Measurements from ENCODE around the gene BHLHA15.

The BHLHA15 gene

DNA sequence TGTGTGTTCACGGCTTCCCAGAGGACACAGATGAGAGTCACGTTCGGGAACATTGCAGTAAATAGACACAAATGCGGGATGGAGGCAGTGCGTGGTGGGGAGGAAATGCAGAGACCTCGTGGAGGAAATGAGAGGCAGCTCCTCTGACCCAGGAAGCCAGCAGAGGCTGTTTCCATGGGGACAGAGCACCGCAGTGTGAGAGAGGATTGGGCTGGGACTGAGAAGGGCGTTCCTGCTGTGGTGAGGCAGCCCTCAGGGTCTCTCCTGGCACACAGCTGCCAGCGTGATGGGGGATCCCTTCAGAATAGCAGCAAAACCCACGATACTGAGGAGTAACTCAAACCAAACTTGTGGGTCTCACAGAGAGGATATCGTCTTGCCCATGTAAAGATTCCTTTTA is 21.7 kb upstream of the BHLHA15 start:
- no peak for DNase-seq

- DNase-seq: no peak
Measured at GRCh38 chr7:98191668-98192431, 19.4 kb upstream of the BHLHA15 start.

DNA sequence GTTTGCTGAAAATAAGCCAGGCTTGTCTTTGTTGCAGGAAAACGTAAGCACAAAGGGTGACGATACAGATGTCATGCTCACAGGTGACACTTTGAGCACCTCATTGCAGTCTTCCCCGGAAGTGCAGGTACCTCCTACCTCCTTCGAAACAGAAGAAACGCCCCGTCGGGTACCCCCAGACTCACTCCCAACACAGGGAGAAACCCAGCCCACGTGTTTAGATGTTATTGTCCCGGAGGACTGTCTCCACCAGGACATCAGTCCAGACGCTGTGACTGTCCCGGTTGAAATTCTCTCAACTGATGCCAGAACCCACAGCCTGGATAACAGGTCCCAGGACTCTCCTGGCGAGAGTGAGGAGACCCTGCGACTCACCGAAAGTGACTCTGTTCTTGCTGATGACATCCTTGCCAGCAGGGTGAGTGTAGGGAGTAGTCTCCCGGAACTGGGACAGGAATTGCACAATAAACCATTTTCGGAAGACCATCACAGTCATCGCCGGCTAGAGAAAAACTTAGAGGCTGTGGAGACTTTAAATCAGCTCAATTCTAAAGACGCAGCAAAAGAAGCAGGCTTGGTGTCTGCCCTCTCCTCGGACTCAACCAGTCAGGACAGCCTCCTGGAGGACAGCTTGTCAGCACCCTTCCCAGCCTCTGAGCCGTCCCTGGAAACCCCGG is 18.3 kb upstream of the BHLHA15 start:
- DNase-seq: no peak

GRCh38 chr7:98193474-98194180 is 17.6 kb upstream of the BHLHA15 start:
- no peak for DNase-seq

- DNase-seq: no peak
Measured at GRCh38 chr7:98194186-98194585, 17.1 kb upstream of the BHLHA15 start.

- no peak for DNase-seq
Measured at GRCh38 chr7:98194672-98195457, 16.4 kb upstream of the BHLHA15 start.

DNA sequence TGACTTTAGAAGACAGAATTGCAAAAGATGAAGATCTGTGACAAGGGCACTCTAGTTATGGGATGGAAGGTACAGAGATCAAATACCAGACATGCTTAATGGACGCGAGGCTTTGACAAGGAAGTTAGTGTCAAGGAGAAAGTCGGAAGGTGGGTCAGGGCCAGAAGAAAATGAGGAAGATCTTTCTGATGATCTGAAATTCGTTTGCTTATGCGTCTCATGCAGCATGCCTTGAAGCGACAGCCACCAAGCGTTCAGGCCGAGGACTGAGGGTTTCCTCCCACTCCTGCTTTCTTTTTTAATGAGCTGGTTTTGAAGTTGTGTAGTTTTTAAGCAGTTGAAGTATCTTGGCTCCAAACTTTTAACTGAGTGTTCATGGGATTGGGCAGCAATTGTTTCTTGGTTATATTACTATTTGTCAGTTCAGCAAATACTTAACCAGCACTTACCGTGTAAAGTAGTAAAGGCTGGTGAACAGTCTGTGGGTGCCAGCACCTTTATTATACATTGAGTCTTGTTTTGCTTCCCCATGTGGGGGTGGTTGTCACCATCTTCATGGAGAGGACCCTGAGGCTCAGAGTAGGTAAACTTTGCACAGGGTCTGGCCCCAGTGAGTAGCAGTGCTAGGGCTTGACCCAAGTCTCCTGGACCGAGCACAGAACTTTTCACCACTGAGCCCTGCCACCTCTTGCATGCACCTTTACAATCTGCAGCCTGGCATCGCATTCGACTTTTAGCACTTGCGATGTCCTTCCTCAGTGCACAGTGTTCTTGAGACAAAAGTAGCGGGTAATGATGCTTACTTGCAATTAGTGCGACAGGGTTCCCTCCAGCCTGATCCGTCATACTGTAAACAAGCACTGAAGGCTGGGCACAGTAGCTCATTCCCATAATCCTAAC is 14.3 kb upstream of the BHLHA15 start:
- DNase-seq: no peak

- no peak for DNase-seq
Measured at GRCh38 chr7:98199131-98199530, 12.1 kb upstream of the BHLHA15 start.

- no peak for DNase-seq
Measured at GRCh38 chr7:98200364-98200763, 10.9 kb upstream of the BHLHA15 start.

DNA sequence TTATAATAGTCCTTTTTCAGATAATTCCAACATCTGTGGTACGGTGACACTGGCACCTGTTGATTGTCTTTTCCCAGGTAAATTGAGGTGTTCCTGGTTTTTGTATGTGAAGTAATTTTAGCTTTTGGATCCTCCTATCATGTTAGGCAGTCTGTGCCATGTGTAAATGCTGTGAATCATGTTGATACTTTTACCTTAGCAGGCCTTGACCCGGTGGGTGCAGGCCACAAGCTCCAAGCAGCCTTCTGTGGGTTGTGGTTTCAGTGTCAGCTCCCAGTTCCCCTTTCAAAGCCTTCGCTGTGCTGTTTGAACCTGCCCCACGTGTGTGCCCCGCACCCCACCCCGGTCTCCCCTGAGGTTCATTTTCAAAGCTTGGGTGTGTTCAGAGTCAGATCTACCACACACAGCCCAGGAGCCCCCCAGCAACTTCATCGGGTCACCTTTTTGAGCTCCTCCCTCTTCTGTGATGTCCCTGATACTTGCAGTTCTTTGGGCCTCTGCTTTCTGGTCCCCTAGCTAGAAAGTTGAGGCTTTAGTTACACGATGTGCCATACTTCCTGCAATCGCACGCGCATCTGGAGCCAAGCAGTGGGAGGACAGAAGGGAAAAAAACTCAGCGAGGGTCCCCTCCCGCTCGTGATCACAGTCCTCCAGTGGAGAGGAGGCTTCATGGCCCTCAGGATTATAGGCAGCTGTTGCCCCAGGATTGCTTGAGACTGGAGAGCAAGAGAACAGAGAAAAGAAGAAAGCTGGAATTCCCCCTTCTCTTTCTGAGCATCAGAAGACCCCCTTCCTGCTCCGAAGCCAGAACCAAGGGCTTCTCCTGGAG is 8.7 kb upstream of the BHLHA15 start:
- no peak for DNase-seq

GRCh38 chr7:98203261-98203963 is 7.8 kb upstream of the BHLHA15 start:
- no peak for DNase-seq

GRCh38 chr7:98203964-98204605 is 7.2 kb upstream of the BHLHA15 start:
- DNase-seq: no peak

GRCh38 chr7:98204670-98205069 is 6.6 kb upstream of the BHLHA15 start:
- DNase-seq: no peak

DNA sequence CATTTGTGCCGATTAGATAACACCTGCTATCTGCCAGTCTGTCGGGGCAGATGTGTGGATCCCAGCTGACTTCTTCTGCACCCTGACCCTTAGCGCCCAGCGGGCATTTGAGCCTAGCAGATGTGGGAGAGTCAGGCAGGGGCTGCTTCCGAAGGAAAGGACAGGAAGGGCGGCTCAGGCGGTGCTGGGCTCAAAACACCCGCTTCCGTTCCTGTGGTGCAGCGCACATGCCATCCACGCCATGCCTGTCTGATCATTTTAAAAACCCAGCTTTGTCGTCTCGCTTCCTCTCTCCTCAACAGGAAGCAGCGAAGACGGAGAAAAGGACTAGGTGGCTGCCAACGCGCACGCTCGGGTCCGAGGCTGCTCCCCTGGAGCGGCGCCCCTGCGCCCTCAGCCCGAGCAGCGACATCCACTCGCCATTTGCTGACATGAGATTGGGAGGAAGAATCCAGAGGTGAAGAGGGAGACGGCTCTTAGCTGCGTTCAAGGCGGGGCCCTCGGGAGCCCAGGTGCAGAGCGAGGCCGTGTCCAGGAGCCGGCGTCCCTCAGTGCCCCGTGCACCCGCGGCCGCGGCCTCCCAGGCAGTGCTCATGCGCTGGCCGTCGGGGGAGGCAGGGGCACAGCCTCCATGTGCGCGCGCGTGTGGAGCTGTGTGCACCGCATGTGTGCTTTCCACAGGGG is 5.9 kb upstream of the BHLHA15 start:
- DNase-seq: no peak

GRCh38 chr7:98206451-98207330 is 4.5 kb upstream of the BHLHA15 start:
- DNase-seq: no peak

DNA sequence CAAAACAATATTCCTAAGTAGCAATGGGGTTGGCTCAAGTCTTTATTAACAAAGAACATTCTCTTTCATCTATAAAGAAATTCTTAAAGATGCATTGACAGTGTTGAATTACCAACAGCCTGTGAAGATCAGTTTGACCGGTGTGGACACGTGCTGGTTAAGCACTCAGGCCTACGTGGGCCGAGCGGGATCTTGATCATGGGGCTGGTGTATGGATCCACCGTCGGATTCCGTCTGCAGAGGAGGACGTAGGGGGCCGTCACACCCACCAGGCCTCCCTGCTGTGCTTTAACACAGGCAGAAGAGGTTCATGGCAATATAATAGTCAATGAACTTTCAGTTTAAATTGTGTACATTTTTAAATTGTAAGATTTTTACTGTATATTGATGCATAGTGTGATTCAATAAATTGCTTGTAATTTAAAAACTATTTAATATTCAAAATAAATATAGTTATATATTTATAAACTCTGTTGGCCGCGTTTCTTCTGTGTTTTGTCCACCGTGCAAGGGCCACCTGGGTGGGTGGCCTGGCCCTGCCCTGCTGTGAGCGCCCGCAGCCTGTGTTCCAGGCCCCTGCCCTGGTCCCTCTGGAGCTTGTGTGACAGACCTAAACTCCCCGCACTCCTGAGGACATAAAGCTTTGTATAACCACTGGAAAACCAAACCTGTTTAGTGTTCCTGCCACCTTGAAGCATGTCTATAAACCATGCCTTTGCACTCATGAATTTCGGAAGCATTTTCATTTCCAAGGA is 1.9 kb upstream of the BHLHA15 start:
- no peak for DNase-seq

- DNase-seq: no peak
Measured at GRCh38 chr7:98210513-98211220, 572 bp upstream of the BHLHA15 start.

Measured in SW 1271 (cell line).